Activated CD8-positive, alpha-beta memory T cell treated with anti-CD3 and anti-CD28 coated beads, Interleukin-2, amount 50 U/mL, for 48 hours (primary cell): ENCODE measurements around the gene MAPK9.

Source experiments
- DNase-seq: peaks from one replicate; pipeline ENCODE4 v3.0.0-alpha.2; 2020

MAPK9 gene

GRCh38 chr5:180201051-180201987 lies 90.6 kb downstream of the MAPK9 start:
- no peak for DNase-seq

GRCh38 chr5:180199390-180199789 lies 92.5 kb downstream of the MAPK9 start:
- DNase-seq = no peak

- DNase-seq = no peak
Observed at GRCh38 chr5:180198208-180198607, 93.7 kb downstream of the MAPK9 start.

GRCh38 chr5:180197016-180197702 lies 94.7 kb downstream of the MAPK9 start:
- DNase-seq = no peak

- no peak for DNase-seq
Observed at GRCh38 chr5:180194410-180195345, 97.2 kb downstream of the MAPK9 start.

- DNase-seq = no peak
Observed at GRCh38 chr5:180193749-180194375, 98.0 kb downstream of the MAPK9 start.

GRCh38 chr5:180191716-180192115 lies 100.2 kb downstream of the MAPK9 start:
- no peak for DNase-seq

GRCh38 chr5:180187767-180188166 lies 104.1 kb downstream of the MAPK9 start:
- DNase-seq = no peak
